Muscle of back (tissue), 11 donors: ENCODE results near the gene MYLK4. TPM values are rescaled to one million over a fixed set of nuclear protein-coding genes. Genes with fewer than 3 reads are reported as not detected.
A peak's percentile ranks its signal among the peaks of the same experiment; 100 is the strongest.

ENCODE experiments used
- DNase-seq, 3 donors: peaks; one replicate each; pipeline versions ENCODE4 v3.0.0 to v3.0.0-alpha.2; 2013
- polyA plus RNA-seq, 10 donors: library from polyadenylated mRNA; unstranded; fragments of 120-200 nt; gene quantifications; one replicate each; pipeline ENCODE4 v1.2.1, GENCODE V29; 2013; ENCODE audit not compliant: insufficient read length in 10 of 10

Gene MYLK4
- polyA plus RNA-seq, 10 donors, result 5.0 to 11.7 (median 6.9) TPM

- no peak for DNase-seq
Measured at GRCh38 chr6:2734488-2735166, 16.1 kb downstream of the MYLK4 start.

- DNase-seq, result no peak
Measured at GRCh38 chr6:2733736-2734480, 16.8 kb downstream of the MYLK4 start.

DNA sequence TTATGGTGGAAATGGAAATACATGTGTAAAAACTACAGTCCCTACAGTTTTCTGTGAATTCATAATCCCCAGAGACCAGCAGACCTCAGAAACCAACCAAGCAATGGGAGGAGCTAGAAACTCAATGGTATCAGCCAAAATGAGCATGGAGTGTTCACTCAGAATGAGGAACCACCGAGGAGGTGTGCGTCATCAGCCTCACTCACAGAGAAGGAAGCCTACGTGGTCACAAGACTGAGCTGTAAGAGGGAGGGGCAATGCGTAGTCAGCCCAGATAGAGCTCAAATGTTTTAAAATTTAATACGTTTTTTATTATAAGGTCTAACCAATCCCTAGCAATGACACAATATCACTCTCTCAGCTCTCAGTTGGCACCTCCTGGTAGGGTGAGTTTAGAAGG lies 17.4 kb downstream of the MYLK4 start:
- peak in 1 of 3 donors; percentile 39 for DNase-seq

DNA sequence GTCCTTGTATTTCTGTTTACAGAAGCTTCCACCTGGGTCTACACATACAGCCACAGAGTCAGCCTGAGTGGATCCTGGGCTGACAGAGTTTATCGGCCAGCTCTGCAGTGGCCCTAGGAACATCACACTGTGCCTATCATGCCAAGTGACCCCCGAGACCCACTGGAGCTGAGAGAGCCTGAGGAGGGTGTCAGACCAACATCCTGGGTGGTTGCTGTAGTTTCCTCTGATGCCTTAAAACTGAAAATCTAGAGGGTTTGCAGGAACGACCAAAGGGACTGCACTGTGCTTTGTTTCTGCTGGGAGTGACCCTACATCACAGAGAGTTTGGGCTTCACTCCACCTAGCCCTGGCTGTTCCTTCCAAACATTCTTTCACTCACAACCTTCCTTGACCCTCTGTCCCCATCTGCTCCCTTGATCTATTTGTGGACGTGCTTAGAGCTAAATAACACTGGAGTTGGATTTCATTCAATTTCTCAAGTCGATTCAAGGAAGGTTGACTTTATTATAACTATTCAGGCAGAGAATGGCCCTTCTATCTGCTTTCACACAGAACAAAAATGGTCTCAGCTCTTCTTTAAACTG lies 18.1 kb downstream of the MYLK4 start:
- no peak for DNase-seq

- DNase-seq, result no peak
Measured at GRCh38 chr6:2731281-2731909, 19.3 kb downstream of the MYLK4 start.

- DNase-seq, result no peak
Measured at GRCh38 chr6:2730353-2731107, 20.2 kb downstream of the MYLK4 start.

- DNase-seq, result no peak
Measured at GRCh38 chr6:2729921-2730320, 20.8 kb downstream of the MYLK4 start.

DNA sequence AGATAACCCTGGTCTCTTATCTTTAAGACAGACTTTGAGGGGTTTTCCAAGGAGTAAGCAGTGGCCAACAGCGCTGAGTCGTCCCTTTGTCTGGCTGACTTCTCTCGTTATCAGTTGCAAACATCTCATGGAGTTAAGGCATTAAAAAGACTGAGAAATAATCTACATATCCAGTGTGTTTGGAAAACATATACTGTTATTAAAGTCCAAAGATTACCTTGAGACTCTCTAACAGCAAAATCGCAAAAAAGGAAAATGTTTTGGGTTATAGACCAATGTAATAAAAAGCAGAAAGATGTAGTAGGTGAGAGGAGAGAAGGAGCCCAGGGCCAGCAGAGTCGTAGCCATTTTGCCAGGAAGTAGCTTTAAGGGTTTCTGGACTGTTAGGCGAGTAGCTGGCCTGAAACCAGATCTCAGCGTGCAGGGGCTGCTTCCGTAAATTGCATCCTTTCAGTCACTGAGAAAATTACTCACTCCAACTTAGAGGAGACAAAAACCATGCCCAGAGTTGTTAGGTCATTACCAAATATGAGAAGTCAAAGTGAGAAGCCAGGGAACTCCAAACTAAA lies 24.6 kb downstream of the MYLK4 start:
- DNase-seq, result peak in 1 of 3 donors; percentile 30

DNA sequence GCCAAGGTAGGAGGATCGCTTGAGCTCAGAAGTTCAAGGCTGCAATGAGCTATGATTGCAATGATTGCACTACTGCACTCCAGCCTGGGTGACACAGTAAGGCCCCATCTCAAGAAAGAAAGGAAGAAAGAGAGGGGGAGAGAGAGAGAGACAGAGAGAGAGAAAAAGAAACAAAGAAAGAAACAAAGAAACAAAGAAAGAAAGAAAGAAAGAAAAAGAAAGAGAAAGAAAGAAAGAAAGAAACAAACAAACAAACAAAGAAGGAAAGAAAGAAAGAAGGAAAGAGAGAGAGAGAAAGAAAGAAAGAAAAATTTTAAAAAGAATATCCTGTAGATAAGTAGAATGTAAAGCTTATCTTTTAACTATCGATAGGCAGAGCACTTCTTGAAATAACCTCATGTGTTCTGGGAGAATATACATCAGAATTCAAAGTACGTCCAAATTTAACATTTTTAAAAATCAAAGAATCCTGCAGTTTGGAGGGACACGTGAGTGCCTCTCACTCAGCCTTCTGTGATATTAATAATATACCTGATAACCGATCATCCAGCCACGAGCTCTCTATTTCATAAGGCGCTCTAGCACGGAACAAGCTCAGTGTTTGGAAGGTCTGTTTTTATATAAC lies 25.2 kb downstream of the MYLK4 start:
- no peak for DNase-seq

DNA sequence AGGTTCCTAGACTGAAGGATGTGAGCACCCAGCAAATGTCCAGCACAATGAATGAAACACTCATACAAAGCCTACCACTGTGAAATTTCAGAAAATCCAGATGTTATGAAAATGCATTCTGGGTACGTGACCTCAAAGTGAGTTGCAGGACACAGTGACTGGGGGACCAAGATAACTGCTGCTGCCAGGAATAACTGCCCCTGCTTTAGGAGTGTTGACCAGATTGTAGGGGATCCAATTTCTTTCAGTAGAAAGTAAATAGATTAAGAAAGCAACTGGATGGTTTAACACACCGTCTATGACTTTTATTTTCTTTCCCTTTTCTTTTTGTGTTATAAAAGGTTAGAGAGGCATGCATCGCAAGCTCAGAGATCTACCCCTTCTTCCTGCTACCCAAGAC lies 29.5 kb downstream of the MYLK4 start:
- DNase-seq, result no peak

DNA sequence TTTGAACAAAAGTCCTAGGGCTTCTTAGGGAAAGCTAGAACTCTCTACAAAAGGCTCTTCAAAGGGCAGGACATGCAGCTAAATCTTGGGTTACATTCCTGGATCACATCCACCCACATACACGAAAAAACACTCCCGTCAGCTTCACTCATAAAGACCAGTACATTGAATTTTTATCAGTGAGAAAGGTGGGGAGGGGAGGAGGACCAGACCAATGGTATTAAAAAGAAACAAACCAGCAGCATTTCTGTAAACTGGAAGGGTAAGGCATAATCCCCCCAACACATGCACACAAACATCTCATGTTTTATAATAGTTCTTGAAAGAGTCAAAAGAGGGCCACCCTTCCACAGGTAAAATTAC lies 31.6 kb downstream of the MYLK4 start:
- no peak for DNase-seq

DNA sequence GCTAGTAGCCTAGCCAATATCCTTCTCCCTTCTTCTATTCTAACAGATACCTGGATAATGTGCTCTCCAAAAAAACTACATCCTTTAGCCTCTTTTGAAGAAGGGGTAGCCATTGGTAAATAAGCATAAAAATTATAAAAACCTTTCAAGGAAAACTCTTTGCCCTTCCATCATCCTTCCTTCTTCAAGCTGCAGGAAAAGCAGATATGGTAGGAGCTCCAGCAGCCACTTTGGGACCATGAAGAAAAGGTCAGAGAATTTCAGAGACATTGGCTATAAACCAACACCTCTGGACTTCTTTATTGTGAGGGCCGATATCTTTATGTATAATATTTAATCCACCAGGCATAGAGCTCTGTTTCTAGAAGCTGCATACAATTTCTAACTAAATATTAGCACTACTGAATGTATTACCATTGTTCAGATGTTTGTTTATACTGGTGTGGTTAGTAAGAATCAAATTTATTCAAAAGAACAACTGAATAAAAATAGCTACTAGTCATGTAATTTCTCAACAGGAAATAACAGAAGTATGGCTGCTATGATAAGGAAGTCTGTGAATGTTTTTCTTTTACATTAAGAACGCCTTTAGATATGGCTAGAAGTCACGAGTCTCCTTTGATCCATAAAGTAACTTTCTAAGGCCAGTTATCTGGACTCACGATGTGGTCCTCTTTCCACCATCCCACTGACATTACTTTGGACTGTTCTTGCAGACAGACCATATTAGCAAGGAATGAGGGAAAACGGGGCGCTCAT lies 32.2 kb downstream of the MYLK4 start:
- no peak for DNase-seq

DNA sequence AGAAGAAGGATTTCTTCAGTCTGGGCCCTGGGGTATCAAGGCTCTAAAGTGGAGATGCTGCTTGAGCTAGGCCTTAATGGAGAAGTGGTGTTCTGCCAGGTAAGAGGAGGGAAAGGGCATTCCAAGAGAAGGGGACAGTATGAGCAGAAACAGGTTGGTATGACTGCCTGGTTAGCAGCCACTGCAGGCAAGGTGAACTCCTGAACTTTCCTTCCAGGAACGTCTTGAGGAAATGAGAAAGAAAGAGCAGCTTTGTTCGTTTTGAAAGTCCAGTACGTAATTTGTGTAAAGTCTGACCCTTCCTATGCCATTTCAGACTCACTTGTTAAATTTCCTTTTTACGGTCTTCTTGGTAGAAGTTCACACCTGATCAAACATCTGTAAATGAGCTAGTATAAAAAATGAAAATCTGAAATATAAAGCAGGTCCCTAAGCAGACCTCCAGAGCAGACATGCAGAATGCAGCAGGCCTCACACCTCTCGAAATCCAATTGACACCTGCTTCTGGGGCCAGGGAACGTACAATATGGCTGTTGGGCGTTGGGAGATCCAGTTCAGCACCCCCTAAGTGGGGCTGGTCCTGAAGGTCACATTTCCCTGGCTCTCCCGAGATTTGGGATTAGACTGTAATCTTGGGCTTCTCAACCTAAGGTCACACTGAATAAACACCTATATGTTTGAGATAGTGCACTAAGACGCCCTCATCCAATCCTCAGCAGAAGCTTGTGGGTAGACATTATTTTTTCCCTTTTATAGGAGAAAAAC lies 33.6 kb downstream of the MYLK4 start:
- DNase-seq, result no peak

GRCh38 chr6:2715737-2716136 lies 35.0 kb downstream of the MYLK4 start:
- DNase-seq, result no peak

DNA sequence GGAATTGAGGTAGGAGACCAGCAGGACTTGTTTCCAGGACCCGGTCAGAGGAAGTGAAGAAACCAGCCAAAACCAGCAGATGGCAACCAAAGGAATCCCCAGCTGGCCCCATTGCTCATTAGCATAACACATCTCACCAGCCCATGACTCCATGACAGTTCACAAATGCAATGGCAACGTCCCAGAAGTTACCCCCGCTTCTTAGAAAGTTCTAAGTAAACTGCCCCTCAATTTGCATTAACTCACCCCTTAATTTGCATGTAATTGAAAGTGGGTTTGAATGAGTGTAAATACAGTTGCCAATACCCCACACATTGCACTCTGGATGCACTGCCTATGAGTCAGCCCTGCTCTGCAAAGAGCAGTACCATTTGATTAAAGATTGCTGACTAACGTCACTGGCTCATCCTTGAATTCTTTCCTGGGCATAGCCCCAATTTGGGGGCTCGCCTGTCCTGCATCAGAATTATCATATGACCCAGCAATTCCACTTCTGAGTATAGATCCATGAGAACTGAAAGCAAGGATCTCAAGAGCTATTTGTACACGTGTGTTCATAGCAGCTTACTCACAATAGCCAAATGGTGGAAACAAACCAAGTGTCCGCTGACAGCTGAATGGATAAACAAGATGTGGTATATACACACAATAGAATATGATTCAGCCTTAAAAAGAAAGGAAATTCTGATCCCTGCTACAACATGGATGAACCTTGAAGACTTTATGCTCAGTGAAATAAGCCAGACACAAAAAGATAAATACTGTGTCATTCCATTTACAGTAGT lies 36.4 kb downstream of the MYLK4 start:
- peak in 1 of 3 donors; percentile 80 for DNase-seq

DNA sequence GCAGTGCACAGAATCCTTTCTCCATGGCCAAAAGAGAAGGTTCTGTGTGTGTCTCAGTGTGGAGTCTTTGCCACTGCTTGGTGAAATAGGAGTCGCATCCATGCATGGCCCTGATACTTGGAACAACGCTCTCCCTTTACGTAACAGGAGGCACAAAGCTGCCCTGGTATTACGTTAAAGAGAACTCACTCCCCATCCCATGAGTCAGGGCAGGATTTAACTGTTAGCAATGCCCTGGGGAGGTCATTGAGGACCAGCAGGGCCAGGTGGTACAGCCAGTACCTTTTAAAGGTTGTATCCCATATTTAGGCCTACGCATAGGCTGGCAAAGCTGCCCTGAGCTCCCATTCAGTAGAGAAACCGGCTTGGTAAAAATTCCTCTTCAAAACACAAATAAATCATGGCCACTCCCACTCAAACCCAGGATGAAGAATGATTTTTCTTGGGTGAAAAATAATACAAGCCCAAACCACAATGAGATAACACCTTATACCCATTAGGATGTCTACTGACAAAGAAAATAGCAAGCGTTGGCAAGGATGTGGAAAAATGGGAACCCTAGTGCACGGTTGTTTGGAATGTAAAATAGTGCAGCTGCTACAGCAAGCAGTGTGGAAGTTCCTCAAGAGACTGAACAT lies 37.1 kb downstream of the MYLK4 start:
- no peak for DNase-seq

DNA sequence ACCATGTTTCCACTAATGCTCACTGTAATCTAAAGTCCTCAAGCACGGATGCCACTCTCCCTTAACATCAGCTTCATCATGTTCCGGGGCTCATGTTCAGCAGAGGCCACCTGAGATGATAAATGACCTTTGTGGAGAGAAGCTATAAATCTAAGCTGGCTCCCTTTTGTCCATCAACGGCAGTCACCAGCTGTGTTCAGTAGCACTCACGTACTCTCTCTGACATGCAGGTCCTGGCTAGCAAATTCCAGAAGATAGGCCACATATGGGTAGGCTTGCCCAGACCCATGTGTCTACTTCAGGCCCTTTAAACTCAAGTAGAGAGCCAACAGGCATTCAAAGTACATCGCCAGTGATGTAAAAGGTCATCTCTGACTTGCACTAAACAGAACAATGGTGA lies 38.6 kb downstream of the MYLK4 start:
- DNase-seq, result no peak

DNA sequence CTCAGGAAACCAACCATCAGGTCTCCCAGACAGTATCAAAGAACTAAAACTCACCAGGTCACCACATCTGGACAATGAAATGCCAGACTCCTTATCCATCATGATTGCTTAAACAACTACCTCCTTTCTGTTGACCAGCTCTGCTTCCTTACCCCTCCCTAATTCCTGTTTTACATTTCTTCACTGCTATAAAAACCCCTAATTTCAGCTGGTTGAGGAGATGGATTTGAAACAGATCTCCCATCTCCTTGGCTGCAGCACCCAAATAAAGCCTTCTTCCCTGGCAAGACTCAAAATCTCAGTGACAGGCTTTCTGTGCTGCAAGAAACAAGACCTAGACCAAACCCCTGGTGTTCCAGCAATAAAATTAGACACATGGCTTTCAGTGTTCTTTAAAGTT lies 40.3 kb downstream of the MYLK4 start:
- no peak for DNase-seq
